ENCODE measurements around the gene MALRD1. TPM values are rescaled to one million over a fixed set of nuclear protein-coding genes. Genes with fewer than 3 reads are reported as not detected.

MALRD1 gene
- total RNA-seq, 2 experiments from 2014 or later, result not detected

DNA sequence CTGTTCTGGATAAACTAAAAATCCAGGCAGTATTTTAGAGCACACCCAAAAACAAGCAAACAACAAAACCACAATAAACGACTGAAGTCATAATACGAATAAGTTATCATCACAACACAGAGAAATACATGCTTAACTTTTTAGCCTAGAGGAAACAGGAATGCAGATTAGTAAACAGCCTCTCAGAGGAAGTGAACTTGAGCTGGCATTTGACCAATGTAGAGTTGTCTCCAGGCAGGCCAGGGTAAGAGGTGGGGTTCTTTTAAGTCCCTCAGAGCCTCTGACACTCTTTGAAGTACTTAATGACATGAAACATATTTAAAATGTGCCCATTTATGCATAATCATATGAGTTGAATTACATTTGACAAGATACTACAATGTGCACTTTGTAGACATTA is 724.4 kb downstream of the MALRD1 start:
- CTCF ChIA-PET, result no interaction called here
- H3K27me3 Mint-ChIP-seq, result no peaks in the 10 kb centered on the region
- H3K36me3 Mint-ChIP-seq (ENCODE audit: low read depth), result no peaks in the 10 kb centered on the region
- H3K4me3 Mint-ChIP-seq, result no peak overlapping the region
- no peaks in the 10 kb centered on the region for H3K4me1 Mint-ChIP-seq
- no peak overlapping the region for H3K27ac Mint-ChIP-seq
- no peaks in the 10 kb centered on the region for H3K9me3 Mint-ChIP-seq
- POLR2A ChIA-PET, result no interaction called here
- DNase-seq, result no peak

DNA sequence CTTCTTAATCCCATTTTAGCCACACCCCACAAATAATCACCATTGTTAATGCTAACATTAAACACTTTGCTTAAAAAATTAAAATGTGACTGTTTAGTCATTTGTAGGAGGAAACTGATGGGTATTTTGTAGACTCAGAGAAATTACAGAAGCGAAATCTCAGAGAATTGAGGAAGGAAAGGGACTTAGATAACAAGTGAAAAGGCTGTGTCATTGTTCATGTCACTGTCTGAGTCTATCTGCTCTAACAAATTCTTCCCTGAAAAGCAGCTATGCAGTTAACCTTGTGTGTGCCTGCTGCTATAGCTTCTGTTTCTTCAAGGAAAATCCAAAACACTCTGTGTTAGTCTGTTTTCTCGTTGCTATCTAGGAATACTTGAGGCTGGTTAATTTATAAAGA is 726.7 kb downstream of the MALRD1 start:
- no peaks in the 10 kb centered on the region for H3K9me3 Mint-ChIP-seq
- H3K4me3 Mint-ChIP-seq, result no peak overlapping the region
- H3K27me3 Mint-ChIP-seq, result no peaks in the 10 kb centered on the region
- ChIA-PET POLR2A (no interaction called here), CTCF (no interaction called here)
- H3K4me1 Mint-ChIP-seq, result no peaks in the 10 kb centered on the region
- H3K36me3 Mint-ChIP-seq (ENCODE audit: low read depth), result no peaks in the 10 kb centered on the region
- no peak for DNase-seq
- H3K27ac Mint-ChIP-seq, result no peak overlapping the region

DNA sequence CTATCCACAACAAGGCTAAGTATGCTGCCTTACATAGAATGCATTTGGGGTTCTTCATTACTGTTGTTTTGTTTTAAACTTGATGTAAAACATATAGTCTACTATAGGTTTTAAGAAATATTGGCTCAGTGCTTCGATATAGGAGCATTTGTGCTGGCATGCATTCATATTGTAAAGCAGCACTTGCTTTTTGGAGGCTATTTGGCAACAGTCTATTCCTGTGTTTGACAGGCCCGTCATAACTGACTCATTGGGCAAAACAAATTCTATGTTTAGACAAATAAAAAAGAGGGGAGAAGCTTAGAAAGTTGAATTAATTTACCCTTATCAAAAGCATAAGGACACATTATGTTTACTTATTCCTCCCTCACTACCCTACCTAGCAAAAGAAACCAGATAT is 729.2 kb downstream of the MALRD1 start:
- no peaks in the 10 kb centered on the region for H3K9me3 Mint-ChIP-seq
- no peak for DNase-seq

DNA sequence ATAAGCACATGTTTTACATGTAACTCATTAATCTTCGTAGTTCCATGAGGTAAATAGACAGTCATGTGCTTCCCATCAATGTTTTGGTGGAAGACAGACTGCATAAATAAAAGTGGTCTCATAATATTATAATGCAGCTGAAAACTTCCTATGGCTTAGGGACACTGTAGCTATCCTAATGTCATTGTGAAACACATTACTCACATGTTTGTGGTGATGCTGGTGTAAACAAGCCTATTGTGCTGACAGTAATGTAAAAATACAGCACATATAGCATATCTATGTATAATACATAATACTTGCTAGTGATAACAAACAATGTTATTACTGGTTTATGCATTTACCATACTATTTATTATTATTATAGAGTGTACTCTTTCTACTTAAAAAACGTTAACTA is 730.4 kb downstream of the MALRD1 start:
- ChIA-PET CTCF (no interaction called here), POLR2A (no interaction called here)
- H3K9me3 Mint-ChIP-seq, result no peaks in the 10 kb centered on the region
- no peak overlapping the region for H3K4me3 Mint-ChIP-seq
- H3K27me3 Mint-ChIP-seq, result no peaks in the 10 kb centered on the region
- no peaks in the 10 kb centered on the region for H3K4me1 Mint-ChIP-seq
- no peak for DNase-seq
- no peaks in the 10 kb centered on the region for H3K36me3 Mint-ChIP-seq (ENCODE audit: low read depth)
- H3K27ac Mint-ChIP-seq, result no peak overlapping the region

More for the DNA sequence above, 729.2 kb downstream of the MALRD1 start:
- no peak overlapping the region for H3K27ac Mint-ChIP-seq
- H3K27me3 Mint-ChIP-seq, result no peaks in the 10 kb centered on the region
- H3K4me3 Mint-ChIP-seq, result no peak overlapping the region
- ChIA-PET POLR2A (no interaction called here), CTCF (no interaction called here)
- H3K4me1 Mint-ChIP-seq, result no peaks in the 10 kb centered on the region
- no peaks in the 10 kb centered on the region for H3K36me3 Mint-ChIP-seq (ENCODE audit: low read depth)

DNA sequence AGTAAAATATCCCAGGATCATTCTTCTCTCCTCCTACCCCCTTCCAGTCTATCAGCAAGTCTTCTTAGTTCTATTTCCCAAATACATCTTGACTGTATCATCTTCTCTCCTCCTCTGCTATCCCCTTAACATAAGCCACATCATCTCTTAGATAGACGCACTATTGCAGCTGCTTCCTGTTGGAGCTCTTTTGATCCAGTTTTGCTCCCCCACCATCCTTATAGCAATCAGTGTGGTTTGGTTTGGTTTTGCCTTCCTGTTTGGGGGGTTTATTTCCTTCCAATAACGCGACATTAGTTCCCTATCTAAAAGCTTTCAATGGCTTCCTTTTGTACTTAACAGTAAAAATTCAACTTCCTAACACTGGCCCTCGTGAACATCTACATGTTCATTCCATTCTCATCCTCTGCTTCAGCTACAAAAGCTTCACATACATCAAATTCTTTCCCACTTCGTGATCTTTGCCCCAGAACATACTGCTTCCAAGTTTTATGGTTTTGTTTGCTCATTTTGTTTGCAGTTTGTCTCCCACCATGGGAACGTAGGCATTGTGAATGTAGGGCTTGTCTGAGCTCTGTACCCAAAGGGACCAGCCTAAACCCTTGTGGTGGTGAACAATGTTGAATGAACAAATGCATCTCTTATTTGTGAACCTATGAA is 734.0 kb downstream of the MALRD1 start:
- ChIA-PET POLR2A (no interaction called here), CTCF (no interaction called here)
- Mint-ChIP-seq H3K27ac (no peak overlapping the region), H3K36me3 (ENCODE audit: low read depth) (no peaks in the 10 kb centered on the region), H3K4me1 (no peaks in the 10 kb centered on the region), H3K27me3 (peaks cover 2% of the 10 kb centered on the region), H3K9me3 (no peaks in the 10 kb centered on the region), H3K4me3 (no peak overlapping the region)
- DNase-seq, result no peak

DNA sequence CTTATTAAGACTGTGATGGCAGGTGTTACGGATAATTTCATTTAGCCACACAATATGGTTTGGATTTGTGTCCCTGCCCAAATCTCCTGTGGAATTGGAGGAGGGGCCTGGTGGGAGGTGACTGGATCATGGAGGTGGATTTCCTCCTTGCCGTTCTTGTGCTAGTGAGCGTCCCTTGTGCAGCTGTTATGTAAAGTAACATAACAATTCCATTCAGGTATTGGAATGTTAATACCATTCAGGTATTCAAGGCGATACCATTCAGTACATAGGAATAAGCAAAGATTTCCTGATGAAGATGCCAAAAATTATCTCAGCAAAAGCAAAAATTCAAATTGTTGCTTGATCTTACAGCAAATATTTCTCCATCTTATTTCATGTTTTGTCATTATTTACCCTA is 735.1 kb downstream of the MALRD1 start:
- no peaks in the 10 kb centered on the region for H3K4me1 Mint-ChIP-seq
- H3K27me3 Mint-ChIP-seq, result peaks cover 2% of the 10 kb centered on the region
- H3K4me3 Mint-ChIP-seq, result no peak overlapping the region
- CTCF ChIA-PET, result no interaction called here
- H3K36me3 Mint-ChIP-seq (ENCODE audit: low read depth), result no peaks in the 10 kb centered on the region
- H3K27ac Mint-ChIP-seq, result no peak overlapping the region
- DNase-seq, result no peak
- no peaks in the 10 kb centered on the region for H3K9me3 Mint-ChIP-seq
- POLR2A ChIA-PET, result no interaction called here
